ENCODE measurements around the gene DISP3.

- TF ChIP-seq CTCF (IDR thresholded peaks at IDR 0.05; ENCODE audit: borderline replicate concordance, extremely low read depth, low read length, poor library complexity, severe bottlenecking), result no peak
- no peak for TF ChIP-seq EZH2 (IDR thresholded peaks at IDR 0.05; ENCODE audit: borderline replicate concordance, low read depth, low read length, severe bottlenecking)
These were observed 7.5 kb upstream of the DISP3 start for GRCh38 chr1:11471473-11471872.

All from DND-41 (cell line).